GM23338 (cell line): Measurements from ENCODE around the gene HMGN1.
"Not testable (repeated sequence)": the region's sequence is repeated elsewhere in the genome, so short reads cannot be mapped to it uniquely, and the experiment has no call there.

Source experiments
- CREB1 ChIP-seq: fragments of 250-450 bp; sonication (Bioruptor Pico); IDR thresholded peaks from 2 replicates; pipeline ENCODE4 v1.5.0; 2020; ENCODE audit warnings: low read depth, mild to moderate bottlenecking, moderate library complexity
- CTCF ChIP-seq, 2 experiments: fragments of 200-600 bp in 1 of 2; sonication (generic) in 1 of 2; conservative IDR thresholded peaks; 2 replicates each; pipeline versions ENCODE4 v1.5.1 to v1.6.1; 2016 to 2017; ENCODE audit warnings: antibody characterized with exemption in 2 of 2, low read depth in 2 of 2, mild to moderate bottlenecking in 2 of 2, moderate library complexity in 1 of 2
- ETS1 ChIP-seq: IDR thresholded peaks from 2 replicates; pipeline ENCODE4 v1.6.1; 2016; ENCODE audit warnings: antibody characterized with exemption
- EZH2 ChIP-seq: fragments of 200-600 bp; sonication (generic); IDR thresholded peaks from one replicate; pipeline ENCODE4 v1.8.0; 2017; ENCODE audit warnings: antibody characterized with exemption, mild to moderate bottlenecking, low read depth; ENCODE audit not compliant: unreplicated experiment
- EZH2phosphoT487 ChIP-seq: fragments of 200-600 bp; sonication (generic); IDR thresholded peaks from one replicate; pipeline ENCODE4 v1.8.1; 2018; ENCODE audit warnings: antibody characterized with exemption; ENCODE audit not compliant: unreplicated experiment
- JUNB ChIP-seq: IDR thresholded peaks from one replicate; pipeline ENCODE4 v1.6.1; 2016; ENCODE audit warnings: antibody characterized with exemption; ENCODE audit not compliant: unreplicated experiment
- NANOG ChIP-seq: IDR thresholded peaks from 2 replicates; pipeline ENCODE4 v1.6.1; 2016; ENCODE audit warnings: antibody characterized with exemption, borderline replicate concordance
- POLR2AphosphoS5 ChIP-seq: IDR thresholded peaks from 2 replicates; pipeline ENCODE4 v1.6.1; 2016; ENCODE audit warnings: antibody characterized with exemption, low read depth
- REST ChIP-seq: IDR thresholded peaks from one replicate; pipeline ENCODE4 v1.6.1; 2018; ENCODE audit warnings: antibody characterized with exemption; ENCODE audit not compliant: unreplicated experiment
- STAT1 ChIP-seq: IDR thresholded peaks from one replicate; pipeline ENCODE4 v1.6.1; 2016; ENCODE audit warnings: antibody characterized with exemption; ENCODE audit not compliant: unreplicated experiment

GRCh38 chr21:39382096-39382495 lies 33.2 kb upstream of the HMGN1 start:
- TF ChIP-seq CTCF (conservative IDR thresholded peaks at IDR 0.05; ENCODE audit: low read depth in 2 of 2); JUNB; POLR2AphosphoS5; EZH2; REST; CREB1 (CRISPR knock-in tag); EZH2phosphoT487; ETS1; NANOG; STAT1: not testable (repeated sequence)
